HepG2 (cell line): ENCODE results near the gene PIM3. TPM values are rescaled to one million over a fixed set of nuclear protein-coding genes. Genes with fewer than 3 reads are reported as not detected.
A peak's percentile ranks its signal among the peaks of the same experiment; 100 is the strongest.

ENCODE experiments used
- ATAC-seq: fragments of 200-7000 bp; cut with Tn5 transposase; 3 replicates; pipeline ENCODE4 v1.9.1; 2020; ENCODE audit warnings: mild to moderate bottlenecking, moderate library complexity
- BruUV-seq: library from RNA; stranded (reverse); fragments of 400-500 nt; replicated peaks from 2 replicates; lab custom pipeline; 2021; lab: Mats Ljungman, UMichigan
- CTCF ChIA-PET: fragments of 300-600 bp; formaldehyde crosslinking; extraction: SDS; loops from one replicate; lab custom pipeline; 2021; ENCODE audit warnings: low total read pairs, inconsistent platforms, low intra/inter-chr PET ratio; lab: Yijun Ruan, JAX
- POLR2A ChIA-PET: fragments of 350-600 bp; sonication (Branson Sonifier 250); formaldehyde crosslinking; loops from one replicate; lab custom pipeline; 2020; ENCODE audit warnings: antibody characterized with exemption, inconsistent platforms; lab: Yijun Ruan, JAX
- DNase-seq: peaks from one replicate; pipeline ENCODE4 v3.0.0-alpha.2; 2015; ENCODE audit warnings: low spot score
- FAIRE-seq: peaks from 3 replicates; lab custom pipeline; 2011; peaks lifted over from hg19 to GRCh38; lab: Jason Lieb, UNC
- H2AFZ ChIP-seq: one replicate; pipeline ENCODE4 v1.6.1; 2011; ENCODE audit warnings: low read length, inconsistent platforms
- H3K27ac ChIP-seq: fragments of 300-600 bp; 3 replicates; pipeline ENCODE4 v1.8.0; 2011; ENCODE audit warnings: mixed run types, mild to moderate bottlenecking, mixed read lengths, low read length, inconsistent platforms; ENCODE audit not compliant: insufficient read depth; ENCODE audit errors: extremely low read length
- H3K27me3 ChIP-seq, 2 experiments: fragments of 200-600 bp in 1 of 2; 2 replicates in 1 of 2; 3 replicates in 1 of 2; pipeline versions ENCODE4 v1.6.0 to v1.8.0; 2011; ENCODE audit warnings: low read length in 2 of 2, mild to moderate bottlenecking in 2 of 2, moderate library complexity in 2 of 2, inconsistent platforms in 1 of 2; ENCODE audit not compliant: insufficient read depth in 2 of 2, control insufficient read depth in 1 of 2
- H3K36me3 ChIP-seq, 2 experiments: fragments of 200-600 bp in 1 of 2; replicated peaks in 1 of 2; 2 replicates in 1 of 2; 3 replicates in 1 of 2; pipeline versions ENCODE4 v1.5.1 to v1.8.0; 2011; ENCODE audit warnings: low read length in 2 of 2, inconsistent platforms in 1 of 2; ENCODE audit not compliant: insufficient read depth in 2 of 2, control insufficient read depth in 1 of 2
- H3K4me1 ChIP-seq: 2 replicates; pipeline ENCODE4 v1.5.1; 2012; ENCODE audit warnings: low read length, inconsistent platforms; ENCODE audit not compliant: insufficient read depth
- H3K4me2 ChIP-seq: 2 replicates; pipeline ENCODE4 v1.6.0; 2011; ENCODE audit warnings: low read depth, low read length, inconsistent platforms
- H3K4me3 ChIP-seq, 3 experiments: fragments of 200-600 bp in 1 of 3; sonication (generic), shearing (Covaris generic) in 1 of 3; replicated peaks in 1 of 3; 2 replicates each; pipeline ENCODE4 v1.5.1; 2011 to 2016; ENCODE audit warnings: low read length in 3 of 3, inconsistent platforms in 2 of 3, low read depth in 2 of 3, mild to moderate bottlenecking in 2 of 3, control low read depth in 1 of 3, mixed read lengths in 1 of 3; ENCODE audit not compliant: insufficient read depth in 1 of 3
- H3K79me2 ChIP-seq: one replicate; pipeline ENCODE4 v1.6.1; 2011; ENCODE audit warnings: low read length, inconsistent platforms; ENCODE audit not compliant: insufficient read depth
- H3K9ac ChIP-seq: 2 replicates; pipeline ENCODE4 v1.6.0; 2011; ENCODE audit warnings: mild to moderate bottlenecking, low read depth, low read length, inconsistent platforms; ENCODE audit not compliant: insufficient read depth
- H3K9me3 ChIP-seq: 2 replicates; pipeline ENCODE4 v1.5.1; 2012; ENCODE audit warnings: mild to moderate bottlenecking, low read length
- H4K20me1 ChIP-seq: 2 replicates; pipeline ENCODE4 v1.6.0; 2011; ENCODE audit warnings: inconsistent platforms, mild to moderate bottlenecking, low read length, moderate library complexity; ENCODE audit not compliant: insufficient read depth
- CCAR2 ChIP-seq: fragments of 200-400 bp; formaldehyde crosslinking; optimal IDR thresholded peaks from 2 replicates; pipeline ENCODE3; 2018; ENCODE audit warnings: low read depth, mild to moderate bottlenecking, low read length, moderate library complexity
- GATAD2A ChIP-seq: IDR thresholded peaks from 2 replicates; pipeline ENCODE4 v1.6.1; 2016
- GPN1 ChIP-seq: sonication (generic); formaldehyde crosslinking; IDR thresholded peaks from 2 replicates; pipeline ENCODE4 v1.5.1; 2020; ENCODE audit warnings: missing genetic modification reagents, borderline replicate concordance
- HNF4G ChIP-seq, 2 experiments: sonication (generic) in 1 of 2; formaldehyde crosslinking in 1 of 2; IDR thresholded peaks; 2 replicates each; pipeline versions ENCODE4 v1.4.0 to v1.6.1; 2011 to 2020; ENCODE audit warnings: borderline replicate concordance in 2 of 2, low read depth in 2 of 2, mild to moderate bottlenecking in 2 of 2, low read length in 1 of 2, missing genetic modification reagents in 1 of 2, moderate library complexity in 1 of 2
- KDM5B ChIP-seq: sonication (generic); formaldehyde crosslinking; IDR thresholded peaks from 2 replicates; pipeline ENCODE4 v1.4.0; 2020; ENCODE audit warnings: missing genetic modification reagents, mild to moderate bottlenecking, borderline replicate concordance
- NFIB ChIP-seq: sonication (generic); formaldehyde crosslinking; IDR thresholded peaks from 2 replicates; pipeline ENCODE4 v1.9.0; 2021; ENCODE audit warnings: missing genetic modification reagents, mild to moderate bottlenecking, borderline replicate concordance
- NFKB2 ChIP-seq: sonication (generic); formaldehyde crosslinking; IDR thresholded peaks from 2 replicates; pipeline ENCODE4 v1.4.0; 2020; ENCODE audit warnings: missing genetic modification reagents, borderline replicate concordance
- ZNF441 ChIP-seq: sonication (generic); formaldehyde crosslinking; IDR thresholded peaks from 2 replicates; pipeline ENCODE4 v1.7.0; 2021; ENCODE audit warnings: missing genetic modification reagents, borderline replicate concordance
- ZNF615 ChIP-seq: sonication (generic); formaldehyde crosslinking; IDR thresholded peaks from 2 replicates; pipeline ENCODE4 v1.5.0; 2020; ENCODE audit warnings: mild to moderate bottlenecking, missing genetic modification reagents, borderline replicate concordance
- WGBS: methylation state at CpG from one replicate; pipeline ENCODE4 v1.1.6; 2017; ENCODE audit warnings: low lambda C conversion rate; 5-methylcytosine and 5-hydroxymethylcytosine counted together
- in situ Hi-C: cut with HindIII; loops from 2 replicates; pipeline ENCODE4 v1.10.0; 2017; ENCODE audit warnings: low pct_unique_long_range_greater_than_20kb; ENCODE audit not compliant: extremely low pct_ligation_motif_present
- intact Hi-C: fragments of 100-400 bp; cut with micrococcal nuclease; formaldehyde crosslinking; loops from one replicate; pipeline ENCODE4 v1.10.0; 2022; ENCODE audit not compliant: unreplicated experiment
- polyA plus RNA-seq, 8 experiments: library from polyadenylated mRNA; depleted of rRNA in 3 of 8; stranded (reverse) in 7 of 8; unstranded in 1 of 8; fragments of >200 nt; fragmentation: Illumina TruSeq in 4 of 8; extraction: Trizol in 4 of 8; gene quantifications; 2 replicates each; pipeline versions ENCODE4 v1.2.1 to v1.2.3, GENCODE V29; 2011 to 2016; ENCODE audit warnings: low read depth in 4 of 8, missing spikeins in 1 of 8, mixed read lengths in 1 of 8; ENCODE audit not compliant: insufficient read depth in 1 of 8
- total RNA-seq, 5 experiments: library from RNA; depleted of rRNA; stranded (reverse); fragments of >200 nt; fragmentation: Illumina TruSeq; extraction: Trizol; gene quantifications; 2 replicates each; pipeline ENCODE4 v1.2.3, GENCODE V29; 2016; ENCODE audit warnings: low read depth in 1 of 5
- TF ChIP-seq, protein P1 (sequence below): sonication (generic); formaldehyde crosslinking; IDR thresholded peaks from 2 replicates; pipeline ENCODE4 v1.4.0; 2020; ENCODE audit warnings: missing genetic modification reagents, mild to moderate bottlenecking, borderline replicate concordance
- TF ChIP-seq, protein P2 (sequence below): sonication (generic); formaldehyde crosslinking; IDR thresholded peaks from 2 replicates; pipeline ENCODE4 v1.8.1; 2023; ENCODE audit warnings: missing genetic modification reagents, inconsistent platforms, borderline replicate concordance
- TF ChIP-seq, protein P3 (sequence below): sonication (generic); formaldehyde crosslinking; IDR thresholded peaks from 2 replicates; pipeline ENCODE4 v1.5.0; 2020; ENCODE audit warnings: mild to moderate bottlenecking, missing genetic modification reagents
- TF ChIP-seq, protein P4 (sequence below): sonication (generic); formaldehyde crosslinking; IDR thresholded peaks from 2 replicates; pipeline ENCODE4 v1.4.0; 2020; ENCODE audit warnings: missing genetic modification reagents, mild to moderate bottlenecking, borderline replicate concordance

PIM3 gene
- total and polyA plus RNA-seq, 2 of the 13 experiments (the other 11 are each of a cell fraction or from before 2014, with no cell fraction given): 21.6 to 31.2 TPM

DNA sequence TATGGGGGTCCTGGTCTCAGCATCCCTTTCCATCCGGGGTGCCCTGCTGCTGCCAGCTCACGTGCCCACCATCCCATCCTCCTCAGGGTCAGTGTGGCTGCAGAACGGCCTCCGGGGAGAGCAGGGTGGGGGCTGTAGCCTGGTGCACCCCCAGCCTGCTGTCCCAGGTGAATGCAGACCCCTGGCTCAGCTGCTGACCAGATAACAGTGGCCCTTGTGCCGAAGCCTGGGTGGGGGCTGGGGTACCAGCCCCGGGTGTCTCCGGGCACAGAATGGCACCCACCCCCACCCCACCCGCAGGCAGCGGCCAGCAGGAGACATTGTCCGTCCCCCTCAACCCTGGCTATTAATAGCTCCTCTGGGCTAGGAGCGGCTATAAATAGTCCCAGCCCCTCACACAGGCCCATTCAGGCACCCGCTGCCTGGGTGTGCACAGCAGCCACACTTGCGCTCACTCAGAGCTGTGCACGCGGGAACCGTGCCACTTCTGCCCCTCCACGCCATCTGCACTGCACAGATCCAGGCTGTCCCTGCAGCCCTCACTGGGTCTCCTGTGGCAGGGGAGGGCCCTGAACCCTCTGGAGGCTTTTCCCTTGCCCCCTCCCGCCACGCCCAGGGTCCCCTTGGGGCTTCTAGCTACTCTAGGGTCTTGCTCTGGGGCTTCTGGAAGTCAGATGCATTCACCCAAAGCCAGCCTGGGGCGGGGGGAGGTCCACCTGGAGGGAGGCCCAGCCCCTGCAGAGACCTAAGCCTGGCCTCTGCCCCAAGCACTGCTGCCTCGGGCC lies 23.4 kb upstream of the PIM3 start:
- Histone ChIP-seq H3K27ac (peak overlapping the region; percentile 80), H3K27me3 (no peaks in the 10 kb centered on the region; a peak in 1 of 5 replicates), H4K20me1 (no peaks in the 10 kb centered on the region), H3K79me2 (no peaks in the 10 kb centered on the region), H3K9ac (peak overlapping the region; percentile 73), H3K4me1 (peaks cover 86% of the 10 kb centered on the region), H3K9me3 (no peaks in the 10 kb centered on the region), H2AFZ (no peak overlapping the region), H3K4me3 (peak overlapping the region in 1 of 3 experiments; percentile 63; a peak in 4 of 6 replicates), H3K36me3 (no peaks in the 10 kb centered on the region), H3K4me2 (peak overlapping the region; percentile 77)
- in situ Hi-C loops (no loop called here), intact Hi-C loops (no loop called here)
- no peak for DNase-seq
- ChIA-PET POLR2A (interaction anchor here (1.4 to 10.5 kb wide), 5 partner anchors 15 to 33 kb away, joined by 20 to 283 read pairs (median 59); partner anchors contain the start of gene PIM3), CTCF (no interaction called here)
- no TSS peak for BruUV-seq
- peak; percentile 6 for ATAC-seq
- FAIRE-seq: no peak
- WGBS: 100% methylated on average over 2 of the region's 21 CpGs
- 0 out of 2 replicates have a peak, but pooled peaks have one; percentile 8 for TF ChIP-seq NFKB2
- no peak for TF ChIP-seq HNF4G (IDR thresholded peaks at IDR 0.05; ENCODE audit: borderline replicate concordance, low read depth, low read length)
- TF ChIP-seq HNF4G (CRISPR knock-in tag; IDR thresholded peaks at IDR 0.05; ENCODE audit: borderline replicate concordance, low read depth): no peak
- no peak for TF ChIP-seq NFIB (CRISPR knock-in tag)
- TF ChIP-seq, protein P1, sequence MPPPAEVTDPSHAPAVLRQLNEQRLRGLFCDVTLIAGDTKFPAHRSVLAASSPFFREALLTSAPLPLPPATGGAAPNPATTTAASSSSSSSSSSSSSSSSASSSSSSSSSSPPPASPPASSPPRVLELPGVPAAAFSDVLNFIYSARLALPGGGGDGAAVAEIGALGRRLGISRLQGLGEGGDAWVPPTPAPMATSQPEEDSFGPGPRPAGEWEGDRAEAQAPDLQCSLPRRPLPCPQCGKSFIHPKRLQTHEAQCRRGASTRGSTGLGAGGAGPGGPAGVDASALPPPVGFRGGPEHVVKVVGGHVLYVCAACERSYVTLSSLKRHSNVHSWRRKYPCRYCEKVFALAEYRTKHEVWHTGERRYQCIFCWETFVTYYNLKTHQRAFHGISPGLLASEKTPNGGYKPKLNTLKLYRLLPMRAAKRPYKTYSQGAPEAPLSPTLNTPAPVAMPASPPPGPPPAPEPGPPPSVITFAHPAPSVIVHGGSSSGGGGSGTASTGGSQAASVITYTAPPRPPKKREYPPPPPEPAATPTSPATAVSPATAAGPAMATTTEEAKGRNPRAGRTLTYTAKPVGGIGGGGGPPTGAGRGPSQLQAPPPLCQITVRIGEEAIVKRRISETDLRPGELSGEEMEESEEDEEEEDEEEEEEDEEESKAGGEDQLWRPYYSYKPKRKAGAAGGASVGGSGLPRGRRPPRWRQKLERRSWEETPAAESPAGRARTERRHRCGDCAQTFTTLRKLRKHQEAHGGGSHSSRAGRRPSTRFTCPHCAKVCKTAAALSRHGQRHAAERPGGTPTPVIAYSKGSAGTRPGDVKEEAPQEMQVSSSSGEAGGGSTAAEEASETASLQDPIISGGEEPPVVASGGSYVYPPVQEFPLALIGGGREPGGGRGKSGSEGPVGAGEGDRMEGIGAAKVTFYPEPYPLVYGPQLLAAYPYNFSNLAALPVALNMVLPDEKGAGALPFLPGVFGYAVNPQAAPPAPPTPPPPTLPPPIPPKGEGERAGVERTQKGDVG (CRISPR knock-in tag): no peak
- no peak for TF ChIP-seq ZNF441 (CRISPR knock-in tag)
- TF ChIP-seq, protein P2, sequence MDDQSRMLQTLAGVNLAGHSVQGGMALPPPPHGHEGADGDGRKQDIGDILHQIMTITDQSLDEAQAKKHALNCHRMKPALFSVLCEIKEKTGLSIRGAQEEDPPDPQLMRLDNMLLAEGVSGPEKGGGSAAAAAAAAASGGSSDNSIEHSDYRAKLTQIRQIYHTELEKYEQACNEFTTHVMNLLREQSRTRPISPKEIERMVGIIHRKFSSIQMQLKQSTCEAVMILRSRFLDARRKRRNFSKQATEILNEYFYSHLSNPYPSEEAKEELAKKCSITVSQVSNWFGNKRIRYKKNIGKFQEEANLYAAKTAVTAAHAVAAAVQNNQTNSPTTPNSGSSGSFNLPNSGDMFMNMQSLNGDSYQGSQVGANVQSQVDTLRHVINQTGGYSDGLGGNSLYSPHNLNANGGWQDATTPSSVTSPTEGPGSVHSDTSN (CRISPR knock-in tag): no peak
- TF ChIP-seq GATAD2A (CRISPR knock-in tag): no peak
- TF ChIP-seq, protein P3, sequence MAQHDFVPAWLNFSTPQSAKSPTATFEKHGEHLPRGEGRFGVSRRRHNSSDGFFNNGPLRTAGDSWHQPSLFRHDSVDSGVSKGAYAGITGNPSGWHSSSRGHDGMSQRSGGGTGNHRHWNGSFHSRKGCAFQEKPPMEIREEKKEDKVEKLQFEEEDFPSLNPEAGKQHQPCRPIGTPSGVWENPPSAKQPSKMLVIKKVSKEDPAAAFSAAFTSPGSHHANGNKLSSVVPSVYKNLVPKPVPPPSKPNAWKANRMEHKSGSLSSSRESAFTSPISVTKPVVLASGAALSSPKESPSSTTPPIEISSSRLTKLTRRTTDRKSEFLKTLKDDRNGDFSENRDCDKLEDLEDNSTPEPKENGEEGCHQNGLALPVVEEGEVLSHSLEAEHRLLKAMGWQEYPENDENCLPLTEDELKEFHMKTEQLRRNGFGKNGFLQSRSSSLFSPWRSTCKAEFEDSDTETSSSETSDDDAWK (CRISPR knock-in tag): no peak
- TF ChIP-seq, protein P4, sequence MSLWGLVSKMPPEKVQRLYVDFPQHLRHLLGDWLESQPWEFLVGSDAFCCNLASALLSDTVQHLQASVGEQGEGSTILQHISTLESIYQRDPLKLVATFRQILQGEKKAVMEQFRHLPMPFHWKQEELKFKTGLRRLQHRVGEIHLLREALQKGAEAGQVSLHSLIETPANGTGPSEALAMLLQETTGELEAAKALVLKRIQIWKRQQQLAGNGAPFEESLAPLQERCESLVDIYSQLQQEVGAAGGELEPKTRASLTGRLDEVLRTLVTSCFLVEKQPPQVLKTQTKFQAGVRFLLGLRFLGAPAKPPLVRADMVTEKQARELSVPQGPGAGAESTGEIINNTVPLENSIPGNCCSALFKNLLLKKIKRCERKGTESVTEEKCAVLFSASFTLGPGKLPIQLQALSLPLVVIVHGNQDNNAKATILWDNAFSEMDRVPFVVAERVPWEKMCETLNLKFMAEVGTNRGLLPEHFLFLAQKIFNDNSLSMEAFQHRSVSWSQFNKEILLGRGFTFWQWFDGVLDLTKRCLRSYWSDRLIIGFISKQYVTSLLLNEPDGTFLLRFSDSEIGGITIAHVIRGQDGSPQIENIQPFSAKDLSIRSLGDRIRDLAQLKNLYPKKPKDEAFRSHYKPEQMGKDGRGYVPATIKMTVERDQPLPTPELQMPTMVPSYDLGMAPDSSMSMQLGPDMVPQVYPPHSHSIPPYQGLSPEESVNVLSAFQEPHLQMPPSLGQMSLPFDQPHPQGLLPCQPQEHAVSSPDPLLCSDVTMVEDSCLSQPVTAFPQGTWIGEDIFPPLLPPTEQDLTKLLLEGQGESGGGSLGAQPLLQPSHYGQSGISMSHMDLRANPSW (CRISPR knock-in tag): no peak
- no peak for TF ChIP-seq CCAR2
- no peak for TF ChIP-seq GPN1 (CRISPR knock-in tag)
- TF ChIP-seq KDM5B (CRISPR knock-in tag): no peak
- TF ChIP-seq ZNF615 (CRISPR knock-in tag): no peak
